H1 (cell line): ENCODE measurements around the gene TM9SF3. TPM values are rescaled to one million over a fixed set of nuclear protein-coding genes. Genes with fewer than 3 reads are reported as not detected.
A peak's percentile ranks its signal among the peaks of the same experiment; 100 is the strongest.

Experiments
- CREB1 ChIP-seq: IDR thresholded peaks from 2 replicates; pipeline ENCODE4 v1.6.1; 2012; ENCODE audit warnings: inconsistent platforms
- E2F6 ChIP-seq: IDR thresholded peaks from 2 replicates; pipeline ENCODE4 v1.6.1; 2012; ENCODE audit warnings: inconsistent platforms
- GABPA ChIP-seq: IDR thresholded peaks from 2 replicates; pipeline ENCODE4 v1.6.1; 2011; ENCODE audit warnings: mild to moderate bottlenecking, low read length, moderate library complexity, borderline replicate concordance; ENCODE audit not compliant: insufficient read depth
- GTF2F1 ChIP-seq: IDR thresholded peaks from 2 replicates; pipeline ENCODE4 v1.6.1; 2012; ENCODE audit warnings: low read depth, low read length, improper control_type of control experiment, borderline replicate concordance
- HDAC2 ChIP-seq, 2 experiments: fragments of 300-600 bp in 1 of 2; sonication (generic) in 1 of 2; IDR thresholded peaks; 2 replicates each; pipeline ENCODE4 v1.6.1; 2011 to 2012; ENCODE audit warnings: low read depth in 2 of 2, low read length in 2 of 2, mild to moderate bottlenecking in 2 of 2, moderate library complexity in 2 of 2, borderline replicate concordance in 1 of 2, inconsistent platforms in 1 of 2
- KDM4A ChIP-seq: IDR thresholded peaks from one replicate; pipeline ENCODE4 v1.7.1; 2012; ENCODE audit warnings: low read depth, mild to moderate bottlenecking, moderate library complexity, low read length, inconsistent platforms; ENCODE audit not compliant: severe bottlenecking
- MAX ChIP-seq: IDR thresholded peaks from 2 replicates; pipeline ENCODE4 v1.6.1; 2012; ENCODE audit warnings: inconsistent platforms
- NANOG ChIP-seq: IDR thresholded peaks from 2 replicates; pipeline ENCODE4 v1.6.1; 2011; ENCODE audit warnings: low read length, low read depth, mild to moderate bottlenecking, inconsistent platforms; ENCODE audit not compliant: insufficient read depth, poor library complexity, severe bottlenecking
- PHF8 ChIP-seq: fragments of 200-600 bp; sonication (generic); conservative IDR thresholded peaks from 2 replicates; pipeline ENCODE4 v1.7.1; 2012; ENCODE audit warnings: low read depth, mild to moderate bottlenecking, inconsistent platforms, low read length, moderate library complexity
- POLR2A ChIP-seq, 2 experiments: IDR thresholded peaks; 1 replicate in 1 of 2; 2 replicates in 1 of 2; pipeline ENCODE4 v1.6.1; 2011; ENCODE audit warnings: low read depth in 2 of 2, low read length in 2 of 2, mild to moderate bottlenecking in 2 of 2; ENCODE audit errors: control extremely low read depth in 1 of 2
- RBBP5 ChIP-seq: IDR thresholded peaks from 2 replicates; pipeline ENCODE4 v1.7.1; 2012; ENCODE audit warnings: low read depth, mild to moderate bottlenecking, inconsistent platforms, low read length, moderate library complexity, borderline replicate concordance
- SIN3A ChIP-seq, 2 experiments: IDR thresholded peaks in 1 of 2; conservative IDR thresholded peaks in 1 of 2; 2 replicates each; pipeline ENCODE4 v1.6.1; 2011 to 2012; ENCODE audit warnings: low read length in 2 of 2, improper control_type of control experiment in 1 of 2, low read depth in 1 of 2, mild to moderate bottlenecking in 1 of 2
- SIX5 ChIP-seq: IDR thresholded peaks from 2 replicates; pipeline ENCODE4 v1.6.1; 2011; ENCODE audit warnings: mild to moderate bottlenecking, low read depth, low read length
- SRF ChIP-seq: IDR thresholded peaks from 2 replicates; pipeline ENCODE4 v1.6.1; 2011; ENCODE audit warnings: mild to moderate bottlenecking, low read depth, low read length, moderate library complexity
- TAF1 ChIP-seq: IDR thresholded peaks from 2 replicates; pipeline ENCODE4 v1.6.1; 2011; ENCODE audit warnings: mild to moderate bottlenecking, low read depth, low read length
- TAF7 ChIP-seq: optimal IDR thresholded peaks from 2 replicates; pipeline ENCODE3; 2011; ENCODE audit warnings: low read depth, mild to moderate bottlenecking, inconsistent platforms, low read length, moderate library complexity, borderline replicate concordance
- TBP ChIP-seq: IDR thresholded peaks from 2 replicates; pipeline ENCODE4 v1.6.1; 2011; ENCODE audit warnings: low read depth, low read length, improper control_type of control experiment
- TEAD4 ChIP-seq: IDR thresholded peaks from 2 replicates; pipeline ENCODE4 v1.6.1; 2012; ENCODE audit warnings: low read depth, low read length, inconsistent platforms, mixed read lengths
- polyA plus RNA-seq, 7 experiments: library from polyadenylated mRNA; depleted of rRNA in 3 of 7; stranded (reverse) in 5 of 7; unstranded in 2 of 7; fragments of >200 nt in 5 of 7; fragments of 200-250 nt in 2 of 7; gene quantifications; 1 replicate in 5 of 7; 2 replicates in 1 of 7; 4 replicates in 1 of 7; pipeline versions ENCODE4 v1.2.1 to v1.2.3, GENCODE V29; 2011 to 2013; ENCODE audit warnings: missing spikeins in 2 of 7, mixed read lengths in 2 of 7
- total RNA-seq: library from RNA; stranded (reverse); fragmentation: NEBNext Ultra II Directional; extraction: Animal tissue kit (Norgen Biotek cat#: 25700); gene quantifications from 2 replicates; pipeline ENCODE4 v1.2.1, GENCODE V29; 2021

The TM9SF3 gene
- total and polyA plus RNA-seq, 2 of the 8 experiments (the other 6 are each of a cell fraction or from before 2014, with no cell fraction given) = 123 to 127 TPM

GRCh38 chr10:96586419-96587263, at the start of gene TM9SF3 (continued):
- peak; percentile 84; the same call in 1 of the 2 replicates for TF ChIP-seq TAF1
- peak; percentile 46; the same call in 1 of the 2 replicates for TF ChIP-seq E2F6
- TF ChIP-seq TBP = peak; percentile 75; the same call in 1 of the 2 replicates
- TF ChIP-seq MAX = peak; percentile 82
- peak; percentile 90 for TF ChIP-seq CREB1
- no peak for TF ChIP-seq SIX5
- TF ChIP-seq RBBP5 = peak; percentile 89; the same call in 1 of the 2 replicates
- TF ChIP-seq GTF2F1 = 0 out of 2 replicates have a peak, but pooled peaks have one; percentile 25
- TF ChIP-seq SIN3A (conservative IDR thresholded peaks at IDR 0.05 in 1 of 2, IDR thresholded peaks at IDR 0.05 in 1 of 2; ENCODE audit: low read depth in 1 of 2, low read length in 2 of 2) = peak in 1 of 2 experiments; percentile 71; a peak in 2 of 4 replicates
- TF ChIP-seq SRF = no peak
- TF ChIP-seq HDAC2 (IDR thresholded peaks at IDR 0.05; ENCODE audit: borderline replicate concordance in 1 of 2, low read depth in 2 of 2, low read length in 2 of 2) = 0 out of 4 replicates have a peak, but pooled peaks of 1 of the 2 experiments have one; percentile 57
- TF ChIP-seq NANOG = no peak
- peak; percentile 72 for TF ChIP-seq KDM4A
- TF ChIP-seq PHF8 = peak; percentile 92
- peak; percentile 91 for TF ChIP-seq GABPA
- peak; percentile 67 to 85 for TF ChIP-seq POLR2A (IDR thresholded peaks at IDR 0.05; ENCODE audit: control extremely low read depth in 1 of 2, low read depth in 2 of 2, low read length in 2 of 2)
- TF ChIP-seq TEAD4 = no peak
- peak; percentile 69 for TF ChIP-seq TAF7
